HG03442 (cell line): ENCODE data around the gene TUFM.
A peak's percentile ranks its signal among the peaks of the same experiment; 100 is the strongest.
"Not testable (repeated sequence)": the region's sequence is repeated elsewhere in the genome, so short reads cannot be mapped to it uniquely, and the experiment has no call there.

Experiments
- ATAC-seq: cut with Tn5 transposase; IDR thresholded peaks from one replicate; pipeline ENCODE4 v1.9.1; 2021; ENCODE audit warnings: mild to moderate bottlenecking, moderate library complexity; ENCODE audit not compliant: unreplicated experiment

TUFM gene

DNA sequence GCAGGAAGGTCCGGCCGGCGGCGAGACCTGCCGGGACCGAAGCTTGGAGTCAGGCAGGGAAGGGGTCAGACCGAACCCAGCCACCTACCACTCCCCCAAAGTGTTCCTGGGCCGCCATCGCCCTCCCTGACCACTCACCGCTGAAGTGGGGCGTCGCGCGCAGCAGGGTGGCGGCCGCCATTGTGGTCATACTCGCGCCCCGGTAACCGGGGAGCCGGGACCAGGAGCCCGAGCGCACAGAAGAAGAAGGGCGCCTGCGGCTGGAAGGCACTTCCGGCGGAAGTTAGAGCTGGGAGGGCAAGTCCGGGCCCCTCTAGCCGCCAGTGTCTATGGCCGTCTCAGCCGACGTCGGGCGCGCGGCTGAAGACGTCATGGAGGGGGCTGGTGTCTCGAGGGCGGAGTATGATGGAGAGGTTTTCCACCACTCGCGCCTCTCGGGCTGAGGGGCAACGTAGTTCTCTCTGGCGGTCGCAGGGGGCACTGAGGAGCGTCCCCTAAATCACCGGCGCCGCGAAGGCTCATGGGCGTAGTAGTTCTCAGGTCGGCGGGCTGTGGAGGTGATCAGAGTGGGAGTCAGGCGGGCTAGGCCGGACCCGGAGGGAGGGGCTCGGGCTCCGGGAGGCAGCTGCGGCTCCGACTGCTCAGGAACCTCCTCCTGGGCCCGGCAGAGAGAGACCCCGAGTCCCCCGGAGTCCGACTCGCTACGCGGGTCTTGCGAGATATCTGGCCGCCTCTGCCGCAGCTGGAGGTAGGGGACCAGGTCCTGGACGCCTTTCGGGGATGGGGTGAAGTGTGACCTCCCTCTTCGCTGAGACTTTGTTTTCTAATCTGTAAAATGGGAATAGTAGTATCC, at the start of gene TUFM:
TSS of gene TUFM (minus strand) at position 269 of the 853 bp plus-strand sequence. CDS start at position 190, 79 bp downstream.
- peak; percentile 91 for ATAC-seq

DNA sequence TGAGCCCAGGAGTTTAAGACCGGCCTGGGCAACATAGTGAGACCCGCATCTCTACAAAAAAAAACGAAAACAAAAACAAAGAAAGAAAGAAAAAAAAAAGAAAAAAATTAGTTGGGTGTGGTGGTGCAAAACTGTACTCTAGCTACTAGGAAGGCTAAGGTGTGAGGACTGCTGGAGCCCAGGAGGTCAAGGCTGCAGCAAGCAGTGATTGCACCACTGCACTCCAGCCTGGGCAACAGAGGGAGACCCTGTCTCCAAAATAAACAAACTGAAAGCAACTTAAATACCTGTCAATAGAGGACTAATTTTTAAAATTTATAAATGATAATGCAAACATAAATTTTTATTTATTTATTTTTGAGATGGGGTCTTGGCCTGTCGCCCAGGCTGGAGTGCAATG, 49.5 kb upstream of the TUFM start:
- no peak for ATAC-seq

DNA sequence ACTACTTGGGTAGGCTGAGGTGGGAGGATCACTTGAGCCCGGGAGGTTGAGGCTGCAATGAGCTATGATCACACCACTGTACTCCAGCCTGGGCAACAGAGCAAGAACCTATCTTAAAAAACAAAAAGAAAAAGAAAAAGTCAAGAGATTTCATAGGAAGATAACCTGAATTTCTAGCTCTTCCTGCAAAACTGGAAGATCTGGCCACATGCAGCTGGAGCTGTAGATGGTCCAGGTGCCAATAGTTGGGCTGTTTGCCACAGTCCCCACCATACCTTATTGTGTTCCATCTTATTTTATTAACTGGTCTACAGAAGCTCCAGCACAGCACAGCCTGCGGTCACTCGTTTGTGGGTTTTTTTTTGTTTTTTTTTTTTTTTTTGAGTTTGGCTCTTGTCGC, 47.1 kb upstream of the TUFM start:
- ATAC-seq, result no peak

DNA sequence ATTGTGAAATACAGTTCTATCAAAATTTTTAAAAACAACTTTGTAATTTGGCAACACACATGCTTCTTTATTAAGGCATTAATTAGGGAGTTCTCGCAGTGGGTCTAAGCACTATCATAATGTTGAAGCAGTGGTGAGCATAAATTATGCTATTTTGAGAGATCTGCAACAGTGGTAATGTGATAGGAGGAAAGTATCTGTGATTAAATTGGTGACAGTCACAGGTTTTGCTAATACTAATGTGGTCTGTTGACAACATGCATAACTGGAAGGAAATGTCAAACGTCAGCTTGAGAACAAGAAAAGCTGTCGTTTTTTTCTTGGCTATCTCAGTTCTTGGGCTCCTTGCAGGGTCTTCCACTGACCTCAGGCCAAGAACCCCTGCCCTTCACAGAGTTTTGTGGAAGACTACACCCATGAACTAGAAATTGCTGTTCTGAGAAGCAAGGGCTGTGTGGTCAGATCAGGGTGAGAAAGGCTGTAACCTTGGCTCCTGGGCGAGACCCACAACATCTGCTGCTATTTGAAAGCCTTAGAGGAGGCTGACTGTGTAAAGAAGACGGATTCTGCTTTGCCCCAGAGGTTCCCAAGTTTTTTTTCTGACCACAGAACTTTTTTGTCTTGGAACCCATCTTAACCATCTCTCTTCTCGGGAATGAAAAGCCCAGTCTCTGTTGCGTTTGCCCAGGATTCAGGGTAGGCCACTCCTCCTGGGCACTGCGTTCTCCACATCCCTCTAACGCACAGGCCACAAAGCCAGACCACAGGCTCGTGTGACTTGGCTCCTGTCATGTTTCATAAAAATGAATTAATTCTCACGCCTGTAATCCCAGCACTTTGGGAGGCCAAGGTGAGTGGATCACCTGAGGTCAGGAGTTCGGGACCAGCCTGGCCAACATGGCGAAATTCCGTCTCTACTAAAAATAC, 46.1 kb upstream of the TUFM start:
- no peak for ATAC-seq

DNA sequence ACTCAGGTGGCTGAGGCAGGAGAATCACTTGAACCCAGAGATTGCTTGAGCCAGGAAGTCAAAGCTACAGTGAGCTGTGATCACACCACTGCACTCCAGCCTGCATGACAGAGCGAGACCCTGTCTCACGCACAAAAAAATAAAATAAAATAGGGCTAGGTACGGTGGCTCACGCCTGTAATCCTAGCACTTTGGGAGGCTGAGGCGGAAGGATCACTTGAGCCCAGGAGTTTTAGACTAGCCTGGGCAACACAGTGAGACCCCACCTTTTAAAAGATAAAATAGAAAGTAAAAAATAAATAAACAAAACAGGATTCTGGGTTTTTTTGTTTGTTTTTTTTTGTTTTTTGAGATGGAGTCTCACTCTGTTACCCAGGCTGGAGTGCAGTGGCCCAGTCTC, 44.2 kb upstream of the TUFM start:
- ATAC-seq, result not testable (repeated sequence)

DNA sequence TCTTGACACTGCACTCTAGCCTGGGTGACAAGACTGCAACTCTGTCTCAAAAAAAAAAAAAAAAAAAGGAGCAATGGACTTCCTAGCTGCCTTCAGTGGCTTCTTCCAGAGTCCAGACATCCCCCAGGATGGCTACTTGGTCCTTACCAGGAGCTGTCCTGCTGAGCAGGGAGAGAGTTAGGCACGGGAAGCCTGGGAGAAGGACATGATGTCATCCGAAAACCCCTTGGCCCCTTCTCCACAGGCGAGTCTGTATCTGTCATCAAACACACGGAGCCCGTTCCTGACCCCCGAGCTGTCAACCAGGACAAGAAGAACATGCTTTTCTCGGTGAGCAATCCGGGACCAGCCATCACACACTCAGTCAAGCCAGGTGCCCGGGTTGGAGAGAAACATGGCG, 40.8 kb upstream of the TUFM start:
- no peak for ATAC-seq

DNA sequence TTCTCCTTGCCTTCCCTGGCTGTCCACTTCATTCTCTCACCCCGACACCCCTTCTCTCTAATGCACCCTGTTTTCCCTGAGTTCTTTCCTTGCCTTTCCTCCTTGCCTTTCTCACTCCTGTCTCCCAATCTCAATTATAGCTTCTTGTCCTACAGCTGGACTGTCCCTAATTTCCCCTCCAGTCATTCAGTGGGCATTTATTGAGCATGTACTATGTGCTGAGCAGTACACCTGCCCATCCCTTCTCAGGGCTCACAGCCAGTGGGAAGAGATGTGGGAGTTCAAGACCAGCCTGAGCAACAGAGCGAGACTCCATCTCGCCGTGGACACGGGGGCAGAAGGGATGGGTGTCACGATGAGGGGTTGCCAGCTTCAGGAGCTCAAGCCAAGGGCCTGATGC, 37.9 kb upstream of the TUFM start:
- ATAC-seq, result no peak

DNA sequence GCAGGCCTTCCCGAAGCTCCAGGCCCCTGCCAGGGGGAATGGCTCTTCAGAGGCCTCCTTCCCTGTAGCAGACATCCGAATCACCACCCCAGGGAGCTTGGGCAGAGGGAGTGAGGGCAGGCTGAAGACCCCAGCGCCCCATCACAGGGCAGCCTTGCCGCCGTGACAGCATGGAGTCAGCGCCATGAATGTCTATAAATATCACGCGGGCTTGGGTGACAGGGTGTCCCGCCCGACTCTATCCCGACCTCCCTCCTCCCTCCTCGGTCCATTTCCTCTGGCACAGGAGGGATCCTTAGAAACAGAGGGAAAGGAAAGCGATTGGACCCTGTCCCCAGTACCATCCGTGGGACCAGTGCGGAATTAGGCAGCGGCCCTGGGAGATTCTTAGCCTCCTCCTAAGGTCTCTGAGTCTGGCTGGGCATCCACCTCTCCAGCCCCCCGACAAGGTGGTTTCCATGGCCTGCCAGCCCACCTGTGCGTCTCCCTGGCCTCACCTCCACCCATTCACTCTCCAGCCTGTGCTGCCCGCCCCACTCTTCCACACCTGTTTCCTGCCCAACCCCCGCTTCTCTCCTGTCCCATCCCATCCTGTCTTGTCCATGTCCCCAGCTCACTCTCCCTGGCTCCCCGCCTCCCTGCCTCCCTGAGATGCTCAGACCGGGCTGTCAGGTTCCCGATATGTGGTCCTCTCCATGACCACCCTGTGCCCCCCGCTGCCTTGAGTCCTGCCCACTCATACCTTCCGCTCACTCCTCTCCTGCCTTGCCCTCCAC, 37.3 kb upstream of the TUFM start:
- no peak for ATAC-seq

DNA sequence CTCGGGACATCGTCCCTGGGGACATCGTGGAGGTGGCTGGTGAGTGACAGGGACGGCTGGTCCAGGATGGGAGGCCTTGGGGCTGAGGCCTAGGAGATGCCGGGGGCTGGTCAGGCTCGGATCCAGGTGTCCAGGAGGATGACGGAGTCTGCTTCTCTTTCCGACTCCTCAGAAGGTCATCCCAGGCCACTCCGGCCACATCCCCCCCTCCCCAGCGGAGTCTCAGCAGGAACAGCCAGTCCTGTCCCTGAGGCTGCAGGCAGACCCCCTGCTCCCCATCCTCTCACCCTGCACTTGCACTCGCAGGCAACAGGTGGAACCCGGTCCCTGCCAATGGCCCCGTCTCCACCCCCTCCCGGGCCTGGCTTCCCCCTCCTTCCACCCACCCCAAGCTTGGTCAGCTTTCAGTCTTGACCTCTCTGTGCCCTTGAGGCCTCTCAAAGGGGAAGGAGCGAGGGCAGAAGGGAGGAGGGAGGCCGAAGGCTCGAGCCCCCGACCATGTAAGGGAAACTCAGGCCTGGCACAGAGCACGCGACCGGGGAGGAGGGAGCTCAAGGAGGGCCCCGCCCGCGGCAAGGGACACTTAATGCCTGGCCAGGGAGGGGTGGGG, 36.5 kb upstream of the TUFM start:
- no peak for ATAC-seq

DNA sequence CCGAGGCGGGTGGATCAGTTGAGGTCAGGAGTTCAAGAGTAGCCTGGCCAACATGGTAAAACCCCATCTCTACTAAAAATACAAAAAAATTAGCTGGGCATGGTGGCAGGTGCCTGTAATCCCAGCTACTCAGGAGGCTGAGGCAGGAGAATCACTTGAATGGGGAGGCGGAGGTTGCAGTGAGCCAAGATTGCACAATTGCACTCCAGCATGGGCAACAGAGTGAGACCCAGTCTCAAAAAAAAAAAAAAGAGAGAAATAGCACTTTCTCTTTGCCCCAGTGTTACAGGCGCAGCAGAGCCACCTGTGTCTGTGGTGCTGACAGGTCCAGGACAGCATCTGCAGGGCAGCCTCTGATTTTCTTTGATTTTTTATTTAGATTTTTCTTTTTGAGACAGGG, 35.4 kb upstream of the TUFM start:
- ATAC-seq, result not testable (repeated sequence)

DNA sequence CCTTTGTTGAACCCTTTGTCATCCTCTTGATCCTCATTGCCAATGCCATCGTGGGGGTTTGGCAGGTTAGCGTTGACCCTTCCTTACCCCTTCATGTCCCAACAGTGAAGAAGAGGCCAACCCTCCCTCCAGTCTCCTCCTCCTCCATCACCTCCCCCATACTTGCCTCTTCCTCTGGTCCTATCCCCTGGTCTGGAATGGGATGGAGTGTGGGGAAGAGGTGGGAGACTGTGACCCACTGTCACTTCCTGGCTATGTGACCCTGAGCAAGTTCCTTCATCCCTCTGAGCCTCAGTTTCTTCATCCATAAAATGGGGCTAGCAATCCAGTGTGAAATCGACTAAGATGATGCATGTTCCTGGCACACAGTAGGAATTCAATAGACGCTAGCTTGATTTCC, 34.8 kb upstream of the TUFM start:
- no peak for ATAC-seq

DNA sequence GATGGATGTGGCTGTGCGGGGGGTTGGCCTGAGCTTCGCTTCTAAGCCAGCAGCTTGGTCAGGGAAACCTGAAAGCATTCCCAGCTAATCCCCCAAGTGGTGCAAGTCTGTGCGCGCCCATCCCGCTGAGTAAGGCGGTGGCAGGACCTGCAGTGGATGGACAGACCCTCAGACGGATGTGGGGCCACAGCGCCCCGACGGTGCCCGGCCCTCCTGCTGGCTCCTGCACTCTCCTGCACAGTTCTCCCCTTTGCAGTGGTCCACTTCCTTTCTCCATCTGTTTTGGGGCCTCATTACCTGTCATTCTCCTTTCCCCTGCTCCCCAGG, 34.4 kb upstream of the TUFM start:
- no peak for ATAC-seq

DNA sequence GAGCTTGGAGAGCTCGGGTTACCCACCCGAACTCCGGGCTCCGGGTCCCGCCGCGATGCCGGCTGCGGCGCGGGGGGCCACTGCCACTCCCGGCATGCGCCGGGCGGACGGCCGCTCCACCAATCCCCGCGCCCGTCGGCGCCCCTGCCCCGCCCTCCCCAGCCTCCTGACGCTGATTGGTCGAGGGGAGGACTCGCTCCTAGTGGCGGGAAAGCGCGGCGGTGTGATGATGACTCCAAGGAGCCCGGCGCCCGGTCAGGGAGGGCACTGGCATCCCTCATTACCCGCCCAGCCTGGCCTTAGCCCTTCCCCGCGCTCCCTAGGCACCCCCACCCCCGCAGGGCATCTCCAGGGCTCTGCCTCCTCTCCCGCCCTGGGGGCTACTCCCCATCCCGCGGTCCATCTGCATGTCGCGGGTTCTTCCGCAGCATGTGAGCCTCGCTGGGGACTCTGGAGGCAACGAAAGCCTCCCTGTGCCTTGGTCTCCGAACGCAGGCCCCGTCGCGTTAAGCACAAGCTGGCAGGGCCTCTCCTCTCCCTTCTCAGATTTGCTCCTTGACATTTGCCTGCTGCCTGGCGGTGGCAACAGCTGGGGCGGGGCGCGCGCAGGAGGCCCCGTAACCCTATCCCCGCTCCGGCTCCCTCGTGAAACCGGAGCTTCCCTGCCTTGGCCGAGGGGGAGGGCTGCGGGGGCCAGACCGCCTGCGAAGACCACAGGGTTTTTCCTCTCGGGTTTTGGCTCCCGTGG, 33.9 kb upstream of the TUFM start:
- ATAC-seq, result peak; percentile 91

DNA sequence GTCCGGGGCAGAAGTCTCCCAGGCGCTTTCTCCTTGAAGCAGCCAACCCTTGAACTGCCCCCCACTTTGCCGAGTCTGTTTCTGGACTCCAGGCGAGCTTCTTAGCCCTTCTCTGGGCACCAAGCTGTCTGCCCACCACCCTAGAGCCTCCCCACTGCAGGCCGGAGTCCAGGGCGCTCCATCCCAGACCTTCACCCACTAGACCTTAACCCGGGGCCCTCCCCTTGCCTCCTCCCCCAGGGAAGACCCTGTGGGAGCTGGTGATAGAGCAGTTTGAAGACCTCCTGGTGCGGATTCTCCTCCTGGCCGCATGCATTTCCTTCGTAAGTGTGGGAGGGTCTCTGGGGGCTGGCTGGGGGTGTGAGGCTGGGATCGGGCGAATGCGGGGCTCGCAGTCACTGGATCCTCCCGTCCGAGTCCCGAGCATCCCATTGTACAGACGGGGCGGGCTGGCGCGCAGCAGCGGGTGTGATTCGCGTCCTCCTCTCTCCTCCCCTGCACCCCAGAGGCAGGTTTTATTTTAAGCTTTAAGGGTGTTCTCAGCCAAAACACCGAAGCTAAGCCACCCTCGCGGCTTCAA, 33.2 kb upstream of the TUFM start:
- ATAC-seq, result peak; percentile 23

DNA sequence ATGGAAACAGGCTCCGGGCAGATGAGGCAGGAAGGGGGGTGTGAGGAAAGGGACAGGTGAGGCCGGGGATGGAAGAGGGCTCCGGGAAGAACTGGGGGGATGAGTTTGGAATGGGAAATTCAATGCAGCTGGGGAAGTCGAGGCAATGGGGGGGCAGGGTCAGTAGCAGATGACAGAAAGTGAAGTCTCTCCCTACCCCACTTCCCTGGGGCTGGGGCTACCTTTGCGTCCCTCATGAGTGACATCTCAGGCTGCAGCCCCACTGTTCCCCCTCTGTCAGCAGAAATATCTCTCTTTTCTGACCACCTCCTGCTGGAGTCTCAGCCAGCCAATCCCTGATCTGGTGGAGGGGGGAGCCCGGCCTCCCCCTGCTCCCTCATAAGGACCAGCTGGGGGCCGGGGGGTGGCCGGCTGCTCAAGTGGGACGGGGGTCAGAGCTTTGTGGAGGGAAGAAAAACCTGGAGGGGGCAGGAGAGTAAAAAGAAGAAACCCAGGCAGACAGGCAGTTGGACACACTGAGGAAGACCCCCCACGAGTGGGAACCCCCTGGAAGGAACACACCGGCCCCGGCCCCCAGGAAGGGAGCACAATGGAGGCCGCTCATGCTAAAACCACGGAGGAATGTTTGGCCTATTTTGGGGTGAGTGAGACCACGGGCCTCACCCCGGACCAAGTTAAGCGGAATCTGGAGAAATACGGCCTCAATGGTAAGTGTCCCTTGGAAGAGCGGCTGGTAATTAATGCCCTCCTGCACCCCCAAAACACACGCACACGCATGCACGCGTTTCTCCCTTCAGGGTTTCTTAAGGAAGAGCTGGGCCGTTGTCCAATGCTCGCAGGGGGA, 32.2 kb upstream of the TUFM start, which contains the start of gene ATP2A1:
TSS of gene ATP2A1 (plus strand) at position 406 of the 844 bp plus-strand sequence. CDS start at position 590, 184 bp downstream.
- no peak for ATAC-seq

DNA sequence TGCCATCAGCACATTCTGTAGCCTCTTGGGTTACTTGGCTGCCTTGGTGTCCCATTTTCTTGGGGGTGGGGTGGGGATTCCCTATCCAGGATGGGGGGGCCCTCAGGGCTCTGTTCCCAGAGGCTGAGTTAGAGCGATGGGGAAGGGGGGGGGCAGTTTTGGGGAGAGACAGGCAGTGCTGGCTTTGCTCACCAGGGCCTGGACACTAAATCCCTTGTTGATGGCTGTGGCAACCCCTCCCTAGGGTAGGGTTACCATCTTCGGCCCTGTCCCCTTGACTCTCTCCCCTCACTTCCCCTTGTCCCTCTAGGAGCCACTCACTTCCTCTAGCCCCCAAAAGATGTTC, 31.5 kb upstream of the TUFM start:
- no peak for ATAC-seq

DNA sequence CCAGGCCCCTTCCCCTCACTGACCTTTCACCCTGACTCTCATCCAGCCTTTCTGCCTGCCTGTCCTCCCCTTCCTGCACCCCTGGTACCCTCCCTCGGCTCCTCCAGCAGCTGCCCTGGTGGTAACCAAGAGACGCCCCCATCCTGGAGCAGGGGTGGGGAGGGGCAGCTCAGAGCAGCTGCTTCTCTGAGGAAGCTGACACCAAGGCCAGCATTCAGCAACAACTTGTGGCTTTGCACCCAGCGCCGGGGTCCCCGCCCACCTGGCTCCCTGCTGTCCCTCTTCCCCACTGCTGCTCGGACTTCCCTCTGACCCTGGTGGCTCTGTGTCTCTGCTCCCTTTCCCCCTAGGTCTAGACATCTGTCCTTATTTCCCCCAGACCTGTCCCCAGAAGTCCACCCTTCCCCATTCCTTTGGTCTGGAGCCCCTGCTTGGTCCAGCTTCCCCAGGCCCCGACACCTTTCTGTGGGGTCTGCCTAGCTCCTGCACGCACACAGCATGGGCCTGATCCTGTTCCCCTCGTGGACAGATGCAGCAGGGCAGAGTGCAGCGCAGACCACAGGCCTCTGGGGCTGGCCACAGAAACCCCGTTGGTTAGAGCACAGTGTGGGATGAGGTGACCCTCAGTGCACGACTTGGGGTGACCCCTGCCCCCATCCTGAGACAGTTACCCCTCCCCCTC, 31.0 kb upstream of the TUFM start:
- ATAC-seq, result no peak

DNA sequence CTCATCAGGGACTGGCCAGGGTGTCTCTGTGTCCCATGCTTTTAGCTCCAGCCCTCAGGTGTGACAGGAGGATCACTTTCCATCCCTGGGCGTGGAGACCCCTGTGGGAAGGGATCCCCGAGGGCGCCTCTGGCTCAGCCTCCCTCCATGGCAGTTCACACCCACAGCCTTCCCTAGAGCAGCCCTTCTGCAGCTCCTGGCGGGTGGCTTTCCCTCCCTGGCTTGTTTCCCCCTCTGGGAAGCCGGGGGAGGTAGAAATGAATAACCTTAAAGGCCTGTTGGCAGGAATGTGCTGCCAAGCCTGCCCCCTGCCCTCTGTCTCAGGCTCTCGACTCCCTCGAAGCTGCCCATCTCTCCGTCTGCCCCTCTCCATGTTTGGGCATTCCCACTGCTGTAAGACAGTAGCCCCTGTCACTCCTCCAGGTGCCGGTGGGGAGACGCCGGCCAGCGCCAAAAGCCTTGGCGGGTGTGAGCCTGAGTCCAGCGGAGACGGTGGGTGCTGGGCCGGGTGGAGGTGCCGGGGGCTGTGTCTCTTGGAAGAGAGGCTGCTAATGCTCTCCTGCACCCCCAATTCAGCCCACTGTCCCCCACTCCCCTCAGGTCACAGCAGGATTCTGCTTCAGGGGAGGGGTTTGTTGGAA, 30.0 kb upstream of the TUFM start:
- no peak for ATAC-seq
